ENCODE measurements around the gene BARHL1.

- no peak for TF ChIP-seq EZH2 (IDR thresholded peaks at IDR 0.05; ENCODE audit: borderline replicate concordance, insufficient read depth, low read length, poor library complexity, severe bottlenecking)
- no peak for TF ChIP-seq SMC3 (conservative IDR thresholded peaks at IDR 0.05; ENCODE audit: poor library complexity)
- TF ChIP-seq CTCF (IDR thresholded peaks at IDR 0.05; ENCODE audit: poor library complexity, severe bottlenecking): no peak
- no peak for TF ChIP-seq MXI1 (conservative IDR thresholded peaks at IDR 0.05; ENCODE audit: poor library complexity, severe bottlenecking)
- TF ChIP-seq EP300 (conservative IDR thresholded peaks at IDR 0.05; ENCODE audit: poor library complexity, severe bottlenecking): no peak
- TF ChIP-seq RAD21 (conservative IDR thresholded peaks at IDR 0.05): no peak
- TF ChIP-seq POLR2AphosphoS5 (IDR thresholded peaks at IDR 0.05): no peak
These were observed 25.7 kb upstream of the BARHL1 start for GRCh38 chr9:132556714-132557113.

Measured in neural cell (in vitro differentiated cells).